IMR-90 (cell line): ENCODE measurements around the gene PARP11.

ENCODE experiments used
- BHLHE40 ChIP-seq: fragments of 150-350 bp; IDR thresholded peaks from 2 replicates; pipeline ENCODE4 v1.6.1; 2016; ENCODE audit warnings: mild to moderate bottlenecking, low read depth, low read length
- CEBPB ChIP-seq: IDR thresholded peaks from 2 replicates; pipeline ENCODE4 v1.6.1; 2012; ENCODE audit warnings: low read depth, low read length, improper control_type of control experiment
- CHD1 ChIP-seq: IDR thresholded peaks from 2 replicates; pipeline ENCODE4 v1.6.1; 2012; ENCODE audit warnings: low read depth, low read length, improper control_type of control experiment
- CTCF ChIP-seq: conservative IDR thresholded peaks from 2 replicates; pipeline ENCODE4 v1.5.1; 2012; ENCODE audit warnings: mild to moderate bottlenecking, low read depth, low read length, improper control_type of control experiment
- MAZ ChIP-seq: IDR thresholded peaks from 2 replicates; pipeline ENCODE4 v1.6.1; 2012; ENCODE audit warnings: low read depth, mild to moderate bottlenecking, low read length, improper control_type of control experiment, moderate library complexity, borderline replicate concordance
- POLR2A ChIP-seq: IDR thresholded peaks from 2 replicates; pipeline ENCODE4 v1.6.1; 2012; ENCODE audit warnings: mild to moderate bottlenecking, low read depth, low read length
- RFX5 ChIP-seq: IDR thresholded peaks from 2 replicates; pipeline ENCODE4 v1.8.0; 2012; ENCODE audit warnings: low read depth, mild to moderate bottlenecking, low read length, moderate library complexity
- TF ChIP-seq, protein P1 (sequence below): fragments of 150-350 bp; IDR thresholded peaks from 2 replicates; pipeline ENCODE4 v1.6.1; 2016; ENCODE audit warnings: low read depth, mild to moderate bottlenecking, low read length, moderate library complexity, borderline replicate concordance

GRCh38 chr12:3833670-3834310 lies 39.4 kb downstream of the PARP11 start:
- TF ChIP-seq, protein P1, sequence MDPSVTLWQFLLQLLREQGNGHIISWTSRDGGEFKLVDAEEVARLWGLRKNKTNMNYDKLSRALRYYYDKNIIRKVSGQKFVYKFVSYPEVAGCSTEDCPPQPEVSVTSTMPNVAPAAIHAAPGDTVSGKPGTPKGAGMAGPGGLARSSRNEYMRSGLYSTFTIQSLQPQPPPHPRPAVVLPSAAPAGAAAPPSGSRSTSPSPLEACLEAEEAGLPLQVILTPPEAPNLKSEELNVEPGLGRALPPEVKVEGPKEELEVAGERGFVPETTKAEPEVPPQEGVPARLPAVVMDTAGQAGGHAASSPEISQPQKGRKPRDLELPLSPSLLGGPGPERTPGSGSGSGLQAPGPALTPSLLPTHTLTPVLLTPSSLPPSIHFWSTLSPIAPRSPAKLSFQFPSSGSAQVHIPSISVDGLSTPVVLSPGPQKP = no peak
- TF ChIP-seq CTCF = no peak
- TF ChIP-seq MAZ = no peak
- no peak for TF ChIP-seq POLR2A
- no peak for TF ChIP-seq CHD1
- TF ChIP-seq CEBPB = no peak
- TF ChIP-seq BHLHE40 = no peak
- TF ChIP-seq RFX5 = no peak
